Activated T-cell treated with anti-CD3 and anti-CD28 coated beads, Interleukin-2, amount 50 U/mL, for 4 hours (primary cell): ENCODE data around the gene TIFAB. TPM values are rescaled to one million over a fixed set of nuclear protein-coding genes. Genes with fewer than 3 reads are reported as not detected.

Experiments
- ATAC-seq, 2 donors: fragments of 200-7000 bp; cut with Tn5 transposase; one replicate each; pipeline ENCODE4 v1.10.0; 2021
- DNase-seq: peaks from one replicate; pipeline ENCODE4 v3.0.0-alpha.2; 2020
- H3K27me3 Mint-ChIP-seq: one replicate; pipeline ENCODE4 v1.8.0; 2021; ENCODE audit warnings: low read depth, mixed read lengths
- H3K36me3 Mint-ChIP-seq: one replicate; pipeline ENCODE4 v1.8.0; 2022; ENCODE audit warnings: mixed read lengths; ENCODE audit not compliant: insufficient read depth
- H3K4me1 Mint-ChIP-seq: one replicate; pipeline ENCODE4 v1.8.0; 2021; ENCODE audit warnings: low read depth, mixed read lengths
- H3K4me3 Mint-ChIP-seq: one replicate; pipeline ENCODE4 v1.8.0; 2021; ENCODE audit warnings: mild to moderate bottlenecking, moderate library complexity, mixed read lengths
- H3K9me3 Mint-ChIP-seq: one replicate; pipeline ENCODE4 v1.8.0; 2021; ENCODE audit warnings: mixed read lengths
- total RNA-seq, 3 donors: library from RNA; stranded (reverse); gene quantifications; one replicate each; pipeline ENCODE4 v1.2.1, GENCODE V29; 2021

TIFAB gene
- total RNA-seq, 3 donors from 2014 or later = not detected

- Mint-ChIP-seq H3K4me3 (no peak overlapping the region), H3K27me3 (peaks cover 13% of the 10 kb centered on the region), H3K36me3 (no peaks in the 10 kb centered on the region), H3K9me3 (no peaks in the 10 kb centered on the region), H3K4me1 (no peaks in the 10 kb centered on the region)
- ATAC-seq (no peak), DNase-seq (no peak)
Measured at GRCh38 chr5:135436951-135437418, 15.2 kb downstream of the TIFAB start.

- no peak for DNase-seq
- no peak overlapping the region for H3K4me3 Mint-ChIP-seq
- H3K27me3 Mint-ChIP-seq = peaks cover 12% of the 10 kb centered on the region
Measured at GRCh38 chr5:135435467-135436330, 16.5 kb downstream of the TIFAB start.

GRCh38 chr5:135434591-135435466 is 17.3 kb downstream of the TIFAB start:
- ATAC-seq (no peak), DNase-seq (no peak)
- no peaks in the 10 kb centered on the region for H3K4me1 Mint-ChIP-seq
- no peaks in the 10 kb centered on the region for H3K9me3 Mint-ChIP-seq
- H3K27me3 Mint-ChIP-seq = peaks cover 12% of the 10 kb centered on the region
- no peak overlapping the region for H3K4me3 Mint-ChIP-seq
- H3K36me3 Mint-ChIP-seq = no peaks in the 10 kb centered on the region

More at GRCh38 chr5:135435467-135436330, 16.5 kb downstream of the TIFAB start:
- no peaks in the 10 kb centered on the region for H3K4me1 Mint-ChIP-seq
- H3K9me3 Mint-ChIP-seq = no peaks in the 10 kb centered on the region
- H3K36me3 Mint-ChIP-seq = no peaks in the 10 kb centered on the region
- no peak for ATAC-seq

GRCh38 chr5:135433681-135434426 is 18.3 kb downstream of the TIFAB start:
- peaks cover 12% of the 10 kb centered on the region for H3K27me3 Mint-ChIP-seq
- H3K4me1 Mint-ChIP-seq = no peaks in the 10 kb centered on the region
- DNase-seq (no peak), ATAC-seq (no peak)
- no peaks in the 10 kb centered on the region for H3K36me3 Mint-ChIP-seq
- H3K4me3 Mint-ChIP-seq = no peak overlapping the region
- peaks cover 6% of the 10 kb centered on the region for H3K9me3 Mint-ChIP-seq

GRCh38 chr5:135432113-135432512 is 20.0 kb downstream of the TIFAB start:
- Mint-ChIP-seq H3K27me3 (peaks cover 14% of the 10 kb centered on the region), H3K4me1 (no peaks in the 10 kb centered on the region), H3K9me3 (peaks cover 15% of the 10 kb centered on the region), H3K36me3 (no peaks in the 10 kb centered on the region), H3K4me3 (no peak overlapping the region)
- DNase-seq (no peak), ATAC-seq (no peak)

GRCh38 chr5:135430135-135430437 is 22.1 kb downstream of the TIFAB start:
- H3K4me3 Mint-ChIP-seq = no peak overlapping the region

GRCh38 chr5:135429301-135430134 is 22.6 kb downstream of the TIFAB start:
- no peaks in the 10 kb centered on the region for H3K36me3 Mint-ChIP-seq
- H3K4me3 Mint-ChIP-seq = no peak overlapping the region
- H3K27me3 Mint-ChIP-seq = peaks cover 6% of the 10 kb centered on the region
- ATAC-seq = no peak
- no peak for DNase-seq
- no peaks in the 10 kb centered on the region for H3K4me1 Mint-ChIP-seq
- peaks cover 15% of the 10 kb centered on the region for H3K9me3 Mint-ChIP-seq

More at GRCh38 chr5:135430135-135430437, 22.1 kb downstream of the TIFAB start:
- peaks cover 7% of the 10 kb centered on the region for H3K27me3 Mint-ChIP-seq
- H3K4me1 Mint-ChIP-seq = no peaks in the 10 kb centered on the region
- H3K9me3 Mint-ChIP-seq = peaks cover 15% of the 10 kb centered on the region
- DNase-seq (no peak), ATAC-seq (no peak)
- H3K36me3 Mint-ChIP-seq = no peaks in the 10 kb centered on the region

GRCh38 chr5:135428586-135428985 is 23.6 kb downstream of the TIFAB start:
- DNase-seq (no peak), ATAC-seq (no peak)
- Mint-ChIP-seq H3K4me1 (no peaks in the 10 kb centered on the region), H3K36me3 (no peaks in the 10 kb centered on the region), H3K9me3 (peaks cover 15% of the 10 kb centered on the region), H3K4me3 (no peak overlapping the region), H3K27me3 (peaks cover 9% of the 10 kb centered on the region)

- H3K4me1 Mint-ChIP-seq = no peaks in the 10 kb centered on the region
- peak; percentile 86 to 87 for ATAC-seq
- peaks cover 15% of the 10 kb centered on the region for H3K9me3 Mint-ChIP-seq
- H3K36me3 Mint-ChIP-seq = no peaks in the 10 kb centered on the region
- H3K27me3 Mint-ChIP-seq = peaks cover 18% of the 10 kb centered on the region
- no peak overlapping the region for H3K4me3 Mint-ChIP-seq
- DNase-seq = no peak
Measured at GRCh38 chr5:135426102-135427082, 25.8 kb downstream of the TIFAB start.

GRCh38 chr5:135425641-135426040 is 26.5 kb downstream of the TIFAB start:
- peaks cover 23% of the 10 kb centered on the region for H3K27me3 Mint-ChIP-seq
- ATAC-seq = no peak
- no peak overlapping the region for H3K4me3 Mint-ChIP-seq
- peaks cover 15% of the 10 kb centered on the region for H3K9me3 Mint-ChIP-seq
- H3K4me1 Mint-ChIP-seq = no peaks in the 10 kb centered on the region
- DNase-seq = no peak
- H3K36me3 Mint-ChIP-seq = no peaks in the 10 kb centered on the region

- ATAC-seq (no peak), DNase-seq (no peak)
- Mint-ChIP-seq H3K36me3 (peaks cover 3% of the 10 kb centered on the region), H3K9me3 (peaks cover 15% of the 10 kb centered on the region), H3K4me3 (no peak overlapping the region), H3K27me3 (peaks cover 34% of the 10 kb centered on the region), H3K4me1 (no peaks in the 10 kb centered on the region)
Measured at GRCh38 chr5:135423846-135424168, 28.3 kb downstream of the TIFAB start.

GRCh38 chr5:135423146-135423845 is 28.9 kb downstream of the TIFAB start:
- ATAC-seq = no peak
- Mint-ChIP-seq H3K27me3 (peaks cover 37% of the 10 kb centered on the region), H3K4me1 (no peaks in the 10 kb centered on the region), H3K4me3 (no peak overlapping the region), H3K9me3 (peaks cover 10% of the 10 kb centered on the region), H3K36me3 (peaks cover 3% of the 10 kb centered on the region)
- no peak for DNase-seq
